Endothelial cell of umbilical vein (primary cell): ENCODE measurements around the gene PDSS2. TPM values are rescaled to one million over a fixed set of nuclear protein-coding genes. Genes with fewer than 3 reads are reported as not detected.

Experiments used
- BruUV-seq: library from RNA; stranded (reverse); fragments of 400-500 nt; replicated peaks from 2 replicates; lab custom pipeline; 2021; lab: Mats Ljungman, UMichigan
- CTCF ChIA-PET: fragments of 300-600, 350-600 bp; sonication (Branson Sonifier 250); formaldehyde crosslinking; loops from one replicate; lab custom pipeline; 2021; ENCODE audit warnings: antibody characterized with exemption, inconsistent platforms; lab: Charles Lee
- POLR2A ChIA-PET: fragments of 300-600, 350-600 bp; sonication (Branson Sonifier 250); formaldehyde crosslinking; loops from one replicate; lab custom pipeline; 2021; ENCODE audit warnings: antibody characterized with exemption, inconsistent platforms; lab: Charles Lee
- DNase-seq: peaks from one replicate; pipeline ENCODE4 v3.0.0-alpha.2; 2011; ENCODE audit warnings: low read depth, low spot score
- FAIRE-seq: peaks from 2 replicates; lab custom pipeline; 2011; peaks lifted over from hg19 to GRCh38; lab: Jason Lieb, UNC
- H2AFZ ChIP-seq: 2 replicates; pipeline ENCODE4 v1.6.0; 2012; ENCODE audit warnings: low read depth, low read length, control low read depth, inconsistent platforms
- H3K27ac ChIP-seq: 2 replicates; pipeline ENCODE4 v1.5.1; 2011; ENCODE audit warnings: low read depth, mild to moderate bottlenecking, control low read depth, low read length, moderate library complexity; ENCODE audit not compliant: insufficient read depth
- H3K27me3 ChIP-seq, 2 experiments: 2 replicates each; pipeline versions ENCODE4 v1.6.0 to v1.6.1; 2011; ENCODE audit warnings: low read length in 2 of 2, mixed read lengths in 1 of 2; ENCODE audit not compliant: control insufficient read depth in 2 of 2, insufficient read depth in 2 of 2
- H3K36me3 ChIP-seq, 2 experiments: 2 replicates in 1 of 2; 3 replicates in 1 of 2; pipeline ENCODE4 v1.5.1; 2011; ENCODE audit warnings: low read length in 2 of 2, mild to moderate bottlenecking in 1 of 2, moderate library complexity in 1 of 2; ENCODE audit not compliant: control insufficient read depth in 2 of 2, insufficient read depth in 2 of 2; ENCODE audit errors: extremely low read depth in 1 of 2
- H3K4me1 ChIP-seq: 3 replicates; pipeline ENCODE4 v1.5.1; 2011; ENCODE audit warnings: mild to moderate bottlenecking, low read length; ENCODE audit not compliant: control insufficient read depth, insufficient read depth; ENCODE audit errors: extremely low read depth
- H3K4me2 ChIP-seq: 2 replicates; pipeline ENCODE4 v1.6.1; 2011; ENCODE audit warnings: low read length, control low read depth, mixed read lengths; ENCODE audit not compliant: insufficient read depth
- H3K4me3 ChIP-seq, 3 experiments: fragments of 200-600 bp in 1 of 3; sonication (generic), shearing (Covaris generic) in 1 of 3; replicated peaks in 1 of 3; 2 replicates each; pipeline ENCODE4 v1.5.1; 2011 to 2016; ENCODE audit warnings: control low read depth in 3 of 3, low read length in 3 of 3, mild to moderate bottlenecking in 2 of 3, inconsistent platforms in 1 of 3, low read depth in 1 of 3, moderate library complexity in 1 of 3; ENCODE audit not compliant: insufficient read depth in 1 of 3
- H3K79me2 ChIP-seq: 2 replicates; pipeline ENCODE4 v1.6.0; 2012; ENCODE audit warnings: low read length, inconsistent platforms; ENCODE audit not compliant: control insufficient read depth, insufficient read depth
- H3K9ac ChIP-seq: replicated peaks from 2 replicates; pipeline ENCODE3; 2011; ENCODE audit warnings: low read length, control low read depth; ENCODE audit not compliant: insufficient read depth; ENCODE audit errors: extremely low read depth
- H3K9me1 ChIP-seq: replicated peaks from 3 replicates; pipeline ENCODE4 v1.6.0; 2011; ENCODE audit warnings: mild to moderate bottlenecking, low read length; ENCODE audit not compliant: control insufficient read depth, insufficient read depth; ENCODE audit errors: extremely low read depth
- H3K9me3 ChIP-seq: replicated peaks from 2 replicates; pipeline ENCODE4 v1.5.1; 2012; ENCODE audit warnings: low read length, inconsistent platforms; ENCODE audit not compliant: control insufficient read depth, insufficient read depth
- H4K20me1 ChIP-seq: replicated peaks from 2 replicates; pipeline ENCODE3; 2011; ENCODE audit warnings: mild to moderate bottlenecking, low read length; ENCODE audit not compliant: control insufficient read depth, insufficient read depth; ENCODE audit errors: extremely low read depth
- CTCF ChIP-seq, 2 donors: IDR thresholded peaks; 1 replicate in 1 of 2; 2 replicates in 1 of 2; pipeline ENCODE4 v1.5.1; 2011; ENCODE audit warnings: low read length in 2 of 2, mild to moderate bottlenecking in 2 of 2, moderate library complexity in 2 of 2, control low read depth in 1 of 2, inconsistent platforms in 1 of 2, low read depth in 1 of 2; ENCODE audit not compliant: insufficient read depth in 1 of 2; ENCODE audit errors: extremely low read depth in 1 of 2
- EZH2 ChIP-seq: IDR thresholded peaks from 2 replicates; pipeline ENCODE4 v1.6.1; 2012; ENCODE audit warnings: borderline replicate concordance, low read depth, mild to moderate bottlenecking, moderate library complexity, low read length, inconsistent platforms; ENCODE audit not compliant: severe bottlenecking
- FOS ChIP-seq: IDR thresholded peaks from 2 replicates; pipeline ENCODE4 v1.6.1; 2011; ENCODE audit warnings: mild to moderate bottlenecking, low read length, moderate library complexity, borderline replicate concordance; ENCODE audit not compliant: insufficient read depth
- GATA2 ChIP-seq: IDR thresholded peaks from 2 replicates; pipeline ENCODE4 v1.7.0; 2011; ENCODE audit warnings: low read depth, mild to moderate bottlenecking, moderate library complexity, mixed read lengths, low read length; ENCODE audit not compliant: insufficient read length, insufficient read depth
- JUN ChIP-seq: IDR thresholded peaks from 2 replicates; pipeline ENCODE4 v1.6.1; 2011; ENCODE audit warnings: borderline replicate concordance, low read depth; ENCODE audit not compliant: insufficient read length, insufficient read depth
- MAX ChIP-seq: IDR thresholded peaks from 2 replicates; pipeline ENCODE4 v1.6.1; 2011; ENCODE audit not compliant: insufficient read depth, insufficient read length
- MYC ChIP-seq: IDR thresholded peaks from one replicate; pipeline ENCODE4 v1.6.1; 2011; ENCODE audit warnings: mild to moderate bottlenecking, low read depth, low read length
- POLR2A ChIP-seq: IDR thresholded peaks from 2 replicates; pipeline ENCODE4 v1.6.1; 2012; ENCODE audit warnings: low read depth, mild to moderate bottlenecking, control low read depth, low read length
- POLR2AphosphoS5 ChIP-seq: IDR thresholded peaks from 2 replicates; pipeline ENCODE4 v1.6.1; 2012; ENCODE audit warnings: low read depth, mild to moderate bottlenecking, control low read depth, low read length, moderate library complexity; ENCODE audit not compliant: insufficient read depth
- dilution Hi-C: fragments of 300-500 bp; cut with MboI; formaldehyde crosslinking; loops from one replicate; pipeline ENCODE4 v1.15.0; 2019; ENCODE audit warnings: low sequenced_read_pairs; ENCODE audit not compliant: extremely low pct_ligation_motif_present
- intact Hi-C: fragments of 100-400 bp; cut with micrococcal nuclease; formaldehyde crosslinking; loops from one replicate; pipeline ENCODE4 v1.10.0; 2022
- polyA plus RNA-seq, 4 experiments: library from polyadenylated mRNA; depleted of rRNA in 3 of 4; stranded (reverse) in 3 of 4; unstranded in 1 of 4; fragments of >200 nt; gene quantifications; 2 replicates each; pipeline versions ENCODE4 v1.2.1 to v1.2.3, GENCODE V29; 2011 to 2012; ENCODE audit warnings: missing spikeins in 1 of 4
- total RNA-seq: library from RNA; stranded (reverse); gene quantifications from 2 replicates; pipeline ENCODE4 v1.2.3, GENCODE V29; 2021

Gene PDSS2
- total and polyA plus RNA-seq, 2 donors (not counting 3 experiments of a cell fraction or from before 2014, with no cell fraction given), result 7.6 to 9.3 TPM

DNA sequence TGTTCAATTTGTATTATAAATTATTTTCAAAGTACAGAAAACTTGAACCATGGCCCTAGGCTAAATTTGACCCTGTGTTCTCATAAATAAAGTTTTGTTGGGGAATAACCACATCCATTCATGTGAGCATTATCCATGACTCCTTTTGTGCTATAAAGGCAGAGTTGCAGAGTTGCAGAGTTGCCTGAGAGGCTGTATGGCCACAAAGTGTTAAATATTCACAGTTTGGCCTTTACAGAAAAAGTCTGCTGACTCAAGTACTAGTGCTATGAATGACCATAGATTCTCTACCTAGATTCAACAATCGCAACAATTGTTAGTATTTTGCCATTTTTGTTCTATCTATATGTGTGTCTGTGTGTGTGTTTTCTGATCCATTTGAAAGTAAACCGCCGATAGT is 297.8 kb downstream of the PDSS2 start:
- FAIRE-seq (no peak), DNase-seq (no peak)
- H3K27me3 ChIP-seq, result no peaks in the 10 kb centered on the region
- no peaks in the 10 kb centered on the region for H4K20me1 ChIP-seq
- H3K9me1 ChIP-seq, result no peaks in the 10 kb centered on the region
- no peak overlapping the region for H2AFZ ChIP-seq
- H3K4me2 ChIP-seq, result no peak overlapping the region
- no peaks in the 10 kb centered on the region for H3K36me3 ChIP-seq
- no peaks in the 10 kb centered on the region for H3K4me1 ChIP-seq
- H3K79me2 ChIP-seq, result no peaks in the 10 kb centered on the region
- dilution Hi-C loops (no loop called here), intact Hi-C loops (no loop called here)
- TF ChIP-seq MYC (no peak), EZH2 (no peak), FOS (no peak), CTCF (IDR thresholded peaks at IDR 0.05; ENCODE audit: extremely low read depth in 1 of 2, insufficient read depth in 1 of 2, low read depth in 1 of 2, low read length in 2 of 2) (no peak), MAX (no peak), JUN (no peak), GATA2 (no peak), POLR2A (no peak), POLR2AphosphoS5 (no peak)
- POLR2A ChIA-PET, result no interaction called here
- BruUV-seq, result no TSS peak
- no peak overlapping the region for H3K9ac ChIP-seq
- no peak overlapping the region for H3K27ac ChIP-seq
- no peaks in the 10 kb centered on the region for H3K9me3 ChIP-seq
- no peak overlapping the region for H3K4me3 ChIP-seq
- CTCF ChIA-PET, result no interaction called here
